ENCODE results near the gene FAM193B.
"Not testable (repeated sequence)": the region's sequence is repeated elsewhere in the genome, so short reads cannot be mapped to it uniquely, and the experiment has no call there.

FAM193B gene

DNA sequence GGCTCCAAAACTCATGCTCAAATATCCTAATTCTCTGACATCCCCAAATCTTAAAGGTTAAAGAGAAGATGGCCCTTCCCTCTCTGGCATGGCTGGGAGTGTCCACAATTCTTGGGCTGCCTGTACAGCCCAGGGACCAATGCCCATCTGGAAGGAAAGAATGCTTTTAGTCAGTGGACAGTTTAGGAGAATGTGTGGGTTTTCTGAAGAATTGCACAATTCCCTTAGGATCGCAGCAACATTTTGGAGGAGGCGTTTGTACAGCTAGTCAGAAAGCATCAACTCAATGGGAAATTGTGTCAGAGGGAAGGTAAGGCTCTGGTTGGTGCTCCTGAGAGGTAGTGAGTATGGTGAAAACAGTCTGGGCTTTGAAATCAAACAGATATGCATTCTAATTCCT, 15.0 kb downstream of the FAM193B start:
- no peak for DNase-seq (ENCODE audit: insufficient read length, low spot score)
- no peak for FAIRE-seq

DNA sequence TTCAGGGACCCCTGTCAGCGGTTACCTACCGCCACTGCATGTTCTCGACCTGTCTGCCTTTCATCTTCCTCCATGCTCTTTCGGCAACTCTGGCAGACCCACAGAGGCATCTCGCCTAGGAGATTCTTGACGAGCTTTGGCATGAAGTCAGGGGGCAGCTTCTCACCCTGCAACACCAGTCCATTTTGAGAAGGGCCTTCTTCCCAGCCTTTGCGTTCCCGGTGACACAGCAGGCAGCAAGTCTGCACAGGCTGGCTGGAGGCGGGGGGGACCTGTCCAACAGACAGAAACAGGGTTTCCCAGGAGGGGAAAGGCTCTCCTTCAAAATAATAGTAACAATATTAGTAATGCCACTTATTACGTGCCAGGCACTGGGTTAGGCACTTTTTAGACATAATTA, 15.5 kb downstream of the FAM193B start:
- no peak for FAIRE-seq

DNA sequence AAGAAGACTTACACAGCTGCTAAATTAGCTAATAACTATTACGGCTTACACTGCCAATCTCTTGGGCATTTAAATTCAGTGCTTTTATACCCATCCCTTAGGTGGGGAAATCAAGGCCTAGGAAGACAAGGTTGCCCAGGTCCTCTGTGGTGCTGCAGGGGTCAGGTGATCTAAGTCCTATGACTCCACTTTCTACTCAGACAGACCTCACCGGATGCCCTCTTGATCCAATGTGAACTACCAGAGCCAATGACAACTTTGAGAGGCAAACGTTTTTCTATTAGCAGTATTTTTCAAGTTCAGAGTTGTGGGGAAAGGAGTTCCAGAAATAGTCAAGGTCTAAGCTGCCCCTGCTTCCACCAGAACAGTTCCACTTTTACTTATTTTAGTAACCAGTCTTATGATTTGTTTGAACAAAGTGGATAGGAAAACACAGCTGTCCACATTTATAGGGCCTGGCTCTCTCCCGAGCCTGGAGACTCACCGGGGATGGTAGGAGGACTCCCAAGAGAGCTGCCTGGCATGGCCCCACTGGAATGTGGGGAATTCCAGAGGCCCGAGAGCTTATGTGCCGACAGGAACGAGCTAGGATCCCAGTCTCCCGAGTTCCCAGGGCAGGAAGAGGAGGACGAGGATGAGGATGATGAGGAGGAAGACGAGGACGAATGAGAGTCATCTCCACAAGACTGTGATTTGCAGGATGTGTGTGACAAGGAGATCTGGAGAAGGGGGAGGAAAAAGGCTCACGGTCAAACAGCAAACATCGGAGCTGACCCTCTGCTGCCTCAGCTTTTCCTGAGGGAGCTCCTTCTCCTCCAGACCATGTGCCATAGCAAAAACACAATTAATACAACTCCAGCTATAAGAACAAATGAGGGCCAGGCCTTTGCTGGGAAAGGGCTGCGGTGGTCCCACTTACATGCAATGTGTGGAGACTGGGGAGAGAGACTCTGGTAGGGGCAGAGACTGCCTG, 16.7 kb downstream of the FAM193B start:
- peak; percentile 62 for DNase-seq (ENCODE audit: insufficient read length, low spot score)
- peak; percentile 4 for FAIRE-seq

More for the DNA sequence above, 15.5 kb downstream of the FAM193B start:
- no peak for DNase-seq (ENCODE audit: insufficient read length, low spot score)

DNA sequence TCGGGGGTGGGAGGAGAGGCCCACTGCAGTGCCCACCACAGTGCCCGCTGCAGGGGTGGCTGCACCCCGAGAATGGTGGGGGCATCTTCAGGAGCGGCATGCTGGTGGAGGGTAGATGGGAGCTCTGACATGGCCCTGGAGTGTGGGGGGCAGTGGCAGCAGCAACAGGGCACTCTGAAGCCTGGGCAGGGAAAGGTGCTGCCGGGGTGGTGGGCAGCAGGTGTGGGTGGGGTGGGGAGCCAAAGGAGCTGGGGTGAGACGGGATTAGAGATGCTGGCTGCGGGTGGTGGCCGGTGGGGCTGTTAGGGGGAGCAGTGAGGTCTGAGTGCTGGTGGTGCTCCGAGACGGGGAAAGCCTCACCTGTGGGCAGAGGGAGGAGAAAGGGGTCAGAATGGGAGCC, 18.0 kb downstream of the FAM193B start:
- DNase-seq (ENCODE audit: insufficient read length, low spot score) (no peak), FAIRE-seq (no peak)

DNA sequence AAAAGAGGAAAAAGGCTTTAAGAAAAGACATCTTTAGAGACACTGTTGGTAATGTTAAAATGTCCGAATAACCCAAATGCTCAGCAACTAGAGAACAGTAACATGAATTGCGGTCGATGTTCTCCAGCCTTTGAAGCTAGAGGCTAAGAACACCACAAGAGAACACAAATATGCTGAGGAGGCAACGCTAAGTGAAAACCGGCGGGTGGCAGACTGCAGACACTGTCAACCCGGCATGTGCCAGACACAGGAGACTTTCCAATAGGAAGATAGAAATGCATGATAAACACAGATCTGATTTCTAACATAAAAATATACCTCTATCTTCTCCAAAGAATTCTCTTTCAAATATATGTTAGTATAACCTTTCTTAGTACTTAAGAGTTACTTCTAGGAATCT, 19.2 kb downstream of the FAM193B start:
- FAIRE-seq (no peak), DNase-seq (ENCODE audit: insufficient read length, low spot score) (no peak)

DNA sequence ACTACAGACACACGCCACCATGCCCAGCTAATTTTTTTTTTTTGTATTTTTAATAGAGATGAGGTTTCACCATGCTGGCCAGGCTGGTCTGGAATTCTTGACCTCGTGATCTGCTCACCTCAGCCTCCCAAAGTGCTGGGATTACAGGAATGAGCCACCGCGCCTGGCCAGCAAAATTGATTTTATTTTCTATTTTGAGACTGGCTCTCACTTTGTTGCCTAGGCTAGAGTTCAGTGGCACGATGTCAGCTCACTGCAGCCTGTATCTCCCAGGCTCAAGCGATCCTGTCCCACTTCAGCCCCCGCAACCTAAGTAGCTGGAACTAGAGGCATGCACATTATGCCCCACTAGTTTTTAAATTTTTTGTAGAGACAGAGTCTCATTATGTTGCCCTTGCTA, 19.9 kb downstream of the FAM193B start:
- not testable (repeated sequence) for FAIRE-seq; DNase-seq (ENCODE audit: insufficient read length, low spot score)

DNA sequence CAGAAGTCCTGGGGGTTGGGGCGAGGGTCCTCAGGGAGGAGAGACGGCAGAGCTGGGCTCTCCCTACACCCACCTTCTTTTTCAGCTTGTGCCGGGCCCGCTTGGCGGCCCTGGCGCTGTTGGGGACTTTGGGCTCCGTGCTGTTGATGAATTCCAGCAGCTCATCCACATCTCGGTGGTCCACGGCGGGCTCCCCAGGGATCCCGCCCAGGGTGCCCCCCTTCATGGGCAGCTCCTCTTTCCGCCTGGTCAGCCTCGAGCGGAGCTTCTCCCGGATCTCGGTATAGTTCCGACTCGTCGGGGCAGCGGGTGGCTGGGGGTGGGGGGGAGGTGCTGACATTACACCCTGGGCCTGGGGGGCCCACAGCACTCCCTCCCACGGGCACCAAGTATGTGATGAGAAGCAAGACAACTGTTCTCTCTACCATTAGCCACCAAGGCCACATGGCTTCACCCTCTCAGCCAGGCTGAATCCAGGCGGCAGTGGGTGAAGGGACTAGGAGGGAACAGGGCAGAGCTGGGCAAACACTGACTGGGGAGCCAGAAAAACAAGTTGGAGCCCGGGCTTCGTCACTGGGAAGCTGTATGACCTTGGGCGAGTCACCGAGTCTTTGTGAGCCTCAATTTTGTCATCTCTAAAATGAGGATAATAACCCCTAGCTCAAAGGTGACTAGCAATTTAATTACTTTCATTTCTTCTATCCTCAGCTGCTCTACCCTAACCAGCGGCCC, 23.0 kb downstream of the FAM193B start:
- DNase-seq (ENCODE audit: insufficient read length, low spot score) = no peak
- FAIRE-seq = no peak

DNA sequence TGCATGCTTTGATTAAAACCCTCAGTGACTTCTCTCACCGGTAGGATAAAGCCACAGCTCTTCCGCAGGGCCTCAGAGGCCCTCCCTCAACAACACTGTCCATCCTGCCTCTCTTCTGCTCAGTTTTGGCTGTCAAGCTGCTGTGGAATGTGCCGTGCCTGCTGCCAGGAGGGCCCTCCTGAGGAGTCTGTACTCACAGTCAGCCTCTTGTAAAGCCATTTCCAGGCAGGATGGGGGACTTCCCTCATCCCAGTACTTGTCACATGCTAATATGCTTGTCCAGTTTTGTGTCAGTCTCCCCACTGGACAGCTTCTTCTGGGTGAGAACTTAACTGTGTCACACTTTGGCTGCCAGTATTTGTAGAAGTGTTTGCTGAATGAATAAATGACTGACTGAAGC, 23.7 kb downstream of the FAM193B start:
- DNase-seq (ENCODE audit: insufficient read length, low spot score) (no peak), FAIRE-seq (no peak)

GRCh38 chr5:177529247-177530203, 24.8 kb downstream of the FAM193B start:
- DNase-seq (ENCODE audit: insufficient read length, low spot score) (no peak), FAIRE-seq (no peak)

GRCh38 chr5:177528631-177529030, 25.7 kb downstream of the FAM193B start:
- FAIRE-seq (no peak), DNase-seq (ENCODE audit: insufficient read length, low spot score) (no peak)

DNA sequence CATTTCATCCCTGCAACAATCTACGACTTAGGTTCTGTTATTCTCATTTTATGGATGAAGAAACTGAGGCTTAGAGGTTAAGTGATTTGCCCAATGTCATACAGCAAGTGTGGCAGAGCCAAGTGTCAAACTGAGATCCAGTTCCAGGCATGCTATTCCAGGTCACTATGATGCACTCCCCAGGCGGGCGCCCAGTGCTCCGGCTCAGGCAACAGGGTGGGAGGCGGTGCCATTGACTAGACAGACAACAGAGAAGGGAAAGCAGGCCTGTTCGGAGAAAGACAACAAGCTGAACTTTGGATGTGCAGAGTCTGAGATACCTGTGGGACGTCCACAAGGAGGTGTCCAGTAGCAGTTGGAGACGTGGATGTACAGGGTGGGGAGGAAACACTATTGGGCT, 26.8 kb downstream of the FAM193B start:
- FAIRE-seq (no peak), DNase-seq (ENCODE audit: insufficient read length, low spot score) (no peak)

GRCh38 chr5:177526791-177527190, 27.6 kb downstream of the FAM193B start:
- FAIRE-seq (no peak), DNase-seq (ENCODE audit: insufficient read length, low spot score) (no peak)

GRCh38 chr5:177526191-177526590, 28.2 kb downstream of the FAM193B start:
- FAIRE-seq = no peak

DNA sequence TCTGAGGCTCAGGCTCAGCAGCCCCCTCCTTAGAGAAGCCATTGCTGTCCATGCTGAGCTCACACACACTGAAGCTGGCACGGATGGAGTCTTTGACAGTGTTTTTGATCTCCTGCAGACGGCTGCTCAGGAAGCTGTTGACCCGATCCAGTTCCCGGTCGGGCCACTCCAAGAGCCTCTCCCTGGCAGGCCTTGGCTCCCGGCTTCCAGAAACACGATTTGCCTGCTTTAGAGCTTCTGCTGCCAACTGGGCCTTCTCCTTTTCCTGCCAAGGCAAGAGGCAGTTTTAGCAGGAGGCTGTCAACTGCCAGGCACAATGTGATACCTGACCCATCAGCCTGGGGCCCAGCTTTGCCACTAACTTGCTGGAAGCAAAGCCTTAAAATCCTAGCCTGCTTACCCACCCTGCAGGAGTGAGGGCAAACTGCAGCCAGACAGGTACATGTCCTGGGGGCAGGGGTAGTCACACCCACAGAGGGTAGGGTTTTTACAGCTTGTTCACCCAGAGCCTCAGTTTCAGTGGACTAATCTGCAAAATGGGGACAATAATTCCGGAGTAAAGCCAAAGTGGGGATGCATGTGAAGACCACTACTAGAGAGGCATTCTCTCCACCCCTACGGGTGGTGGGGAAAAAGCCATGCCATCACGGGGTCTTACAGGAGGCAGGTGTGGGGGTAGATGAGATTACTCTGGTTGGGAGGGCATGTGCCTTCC, 29.3 kb downstream of the FAM193B start:
- DNase-seq (ENCODE audit: insufficient read length, low spot score) = no peak
- FAIRE-seq = no peak

More at GRCh38 chr5:177526191-177526590, 28.2 kb downstream of the FAM193B start:
- DNase-seq (ENCODE audit: insufficient read length, low spot score) = no peak

- DNase-seq (ENCODE audit: insufficient read length, low spot score) (no peak), FAIRE-seq (no peak)
These were observed 29.8 kb downstream of the FAM193B start for GRCh38 chr5:177524539-177524900.

DNA sequence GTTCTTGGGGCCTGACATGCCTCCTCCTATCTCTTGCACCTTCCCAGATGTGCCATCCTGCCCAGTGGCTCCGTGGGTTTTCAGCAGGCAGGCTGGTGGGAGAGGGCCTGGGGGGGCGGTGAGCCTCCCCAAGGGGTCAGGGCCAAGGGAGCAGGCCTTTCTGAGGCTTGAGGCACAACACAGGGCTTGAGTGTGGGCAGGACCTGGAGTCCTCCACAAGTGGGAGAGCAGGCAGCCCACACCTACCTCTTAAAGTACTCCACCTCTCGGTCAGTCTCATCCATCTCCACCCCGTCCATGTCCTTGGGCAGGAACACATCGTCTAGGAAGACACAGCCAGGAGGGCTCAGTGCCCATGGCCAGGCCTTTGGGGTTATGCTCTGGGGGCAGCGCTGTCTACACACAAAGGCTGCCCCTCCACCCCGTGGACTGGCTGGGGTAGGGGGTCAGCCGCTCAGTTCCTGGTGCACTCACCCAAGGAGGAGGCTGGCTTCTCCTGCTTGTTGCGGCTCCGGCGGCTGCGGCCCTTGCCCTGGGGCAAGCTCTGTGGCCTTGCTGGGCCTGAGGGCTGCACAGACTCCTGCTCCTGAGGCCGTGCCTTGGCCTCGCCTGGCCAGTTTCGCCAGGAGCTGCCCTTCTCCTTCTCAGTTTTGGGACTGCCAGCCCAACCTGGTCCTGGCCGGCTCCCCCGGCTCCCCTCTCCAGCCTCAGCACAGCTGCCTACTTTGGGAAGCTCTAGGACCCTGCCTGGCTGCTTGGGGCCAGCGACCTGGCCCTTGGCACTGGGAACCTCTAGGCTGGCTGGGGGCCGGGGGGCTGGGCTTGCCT, 30.4 kb downstream of the FAM193B start:
- FAIRE-seq (no peak), DNase-seq (ENCODE audit: insufficient read length, low spot score) (no peak)

- DNase-seq (ENCODE audit: insufficient read length, low spot score) (no peak), FAIRE-seq (no peak)
These were observed 33.3 kb downstream of the FAM193B start for GRCh38 chr5:177520916-177521513.

DNA sequence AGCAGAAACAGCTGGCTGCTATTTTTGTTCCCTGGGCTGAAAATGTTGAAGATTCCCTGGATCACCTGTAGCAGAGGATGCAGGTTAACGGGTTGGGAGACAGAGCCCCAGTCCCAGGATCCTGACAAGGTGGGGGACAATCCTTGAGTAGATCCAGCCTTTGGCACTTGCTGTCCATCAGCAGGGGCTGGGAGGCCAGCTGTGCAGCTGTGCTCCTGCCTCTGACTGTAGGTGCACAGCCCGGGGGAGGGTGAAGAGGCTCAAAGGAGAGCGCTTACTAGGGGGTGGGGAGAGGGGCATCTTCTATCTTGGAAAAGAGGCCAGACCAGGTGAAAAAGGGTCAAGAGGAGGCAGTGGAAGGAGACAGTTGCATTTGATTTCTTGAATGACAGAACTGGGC, 34.1 kb downstream of the FAM193B start:
- DNase-seq (ENCODE audit: insufficient read length, low spot score) (no peak), FAIRE-seq (no peak)

Measured in HTR-8/SVneo (cell line).